Measurements from ENCODE around the gene RFTN2.
A peak's percentile ranks its signal among the peaks of the same experiment; 100 is the strongest.
"Not testable (repeated sequence)": the region's sequence is repeated elsewhere in the genome, so short reads cannot be mapped to it uniquely, and the experiment has no call there.

Gene RFTN2

DNA sequence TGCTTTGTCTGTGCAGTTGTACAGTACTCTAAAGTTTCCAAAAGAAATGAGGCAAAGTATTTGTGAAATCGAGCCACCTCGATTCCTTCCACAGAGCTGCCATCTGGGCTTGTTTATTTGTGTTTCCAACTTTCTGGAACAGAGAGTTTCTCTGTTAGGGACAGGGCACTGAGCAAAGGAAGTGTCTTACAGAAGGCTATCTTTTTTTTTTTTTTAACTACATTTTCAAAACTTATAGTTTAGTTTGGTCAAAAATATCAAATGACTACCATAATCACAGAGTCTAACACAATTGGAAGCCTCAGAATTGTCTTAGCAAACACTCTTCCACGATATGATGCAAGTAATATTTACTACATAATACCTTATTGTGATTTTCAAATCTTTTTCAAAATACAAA, 796 bp downstream of the RFTN2 start:
- peak; percentile 27 for DNase-seq

DNA sequence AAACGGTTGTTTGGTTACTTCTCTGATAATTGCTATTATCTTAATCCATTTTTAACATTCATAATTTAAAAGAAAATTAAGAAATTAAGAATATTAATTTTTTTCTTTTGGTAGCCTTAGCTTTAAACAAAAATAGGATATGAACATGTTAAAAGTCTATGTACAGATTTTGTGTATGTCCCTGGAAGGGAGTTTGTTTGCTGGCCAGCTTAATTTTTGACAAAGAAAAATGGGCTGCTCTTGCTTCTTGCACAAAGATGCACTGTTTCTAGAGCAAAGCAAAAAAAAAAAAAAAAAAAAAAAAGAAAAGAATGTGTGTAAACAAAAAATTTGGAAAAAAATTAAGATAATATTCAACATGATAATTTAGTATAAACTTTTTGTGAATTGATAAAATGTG, 1.3 kb downstream of the RFTN2 start:
- DNase-seq: no peak

DNA sequence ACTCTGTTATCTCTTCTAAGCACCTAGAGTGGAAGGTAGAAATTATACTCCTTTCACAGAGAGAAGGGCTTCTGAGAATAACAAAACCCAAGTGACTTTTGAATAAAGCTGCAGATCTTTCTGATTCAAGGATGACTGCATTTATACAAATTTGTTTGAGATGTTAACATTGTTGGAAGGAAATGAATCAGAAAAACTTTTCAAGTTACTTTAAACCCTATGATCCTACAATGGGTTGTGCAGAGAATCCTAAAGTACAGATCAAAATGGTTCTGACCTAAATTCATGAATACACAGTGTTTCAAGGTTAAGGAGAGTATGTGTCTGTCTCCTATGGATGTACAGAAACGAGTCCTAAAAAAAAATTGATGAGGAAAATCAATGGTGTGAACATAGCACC, 1.8 kb downstream of the RFTN2 start:
- DNase-seq: no peak

DNA sequence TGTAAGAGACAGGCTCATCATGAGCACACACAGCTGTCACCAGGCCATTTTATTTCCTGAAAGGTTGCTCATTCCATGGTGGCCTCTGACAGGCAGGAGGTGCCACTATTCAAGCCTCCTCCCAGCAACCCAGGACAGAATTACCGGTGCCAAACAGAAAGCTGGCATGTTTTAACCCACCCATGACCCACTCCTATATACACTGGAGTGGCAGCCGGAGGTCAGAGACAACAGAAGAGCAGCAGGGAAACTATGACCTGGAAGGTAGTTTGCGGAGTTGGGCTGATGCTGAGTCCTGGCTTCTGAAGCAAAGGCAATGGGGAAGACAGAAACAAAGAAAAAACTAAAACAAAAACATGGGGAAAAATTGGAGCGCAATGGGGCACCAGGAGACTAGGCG, 2.3 kb downstream of the RFTN2 start:
- DNase-seq: no peak

DNA sequence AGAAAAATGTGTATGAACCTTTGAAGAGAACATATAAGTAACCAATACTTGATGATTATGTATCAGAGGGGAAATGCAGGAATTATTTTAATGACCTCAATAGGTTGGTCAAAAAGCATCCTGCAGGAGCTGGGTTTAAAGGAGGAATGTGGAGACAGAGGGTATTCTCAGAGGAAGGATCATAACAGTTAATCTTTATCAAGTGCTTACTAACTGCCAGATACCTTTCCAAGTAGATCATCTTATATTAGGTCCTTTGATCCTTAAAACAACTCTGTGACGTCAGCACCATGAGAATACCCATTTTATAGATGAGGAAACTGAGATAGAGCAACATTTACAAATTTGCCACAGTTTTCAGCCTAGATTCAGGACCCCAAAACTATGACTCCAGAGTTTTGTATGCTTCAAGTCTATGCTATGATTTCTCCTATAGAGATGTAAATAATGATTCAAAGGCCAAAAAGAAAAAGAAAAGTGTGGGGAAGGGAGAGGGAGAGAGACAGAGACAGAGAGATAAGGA, 3.0 kb downstream of the RFTN2 start:
- peak; percentile 12 for DNase-seq

GRCh38 chr2:197669077-197669476, 6.3 kb downstream of the RFTN2 start:
- DNase-seq: no peak

DNA sequence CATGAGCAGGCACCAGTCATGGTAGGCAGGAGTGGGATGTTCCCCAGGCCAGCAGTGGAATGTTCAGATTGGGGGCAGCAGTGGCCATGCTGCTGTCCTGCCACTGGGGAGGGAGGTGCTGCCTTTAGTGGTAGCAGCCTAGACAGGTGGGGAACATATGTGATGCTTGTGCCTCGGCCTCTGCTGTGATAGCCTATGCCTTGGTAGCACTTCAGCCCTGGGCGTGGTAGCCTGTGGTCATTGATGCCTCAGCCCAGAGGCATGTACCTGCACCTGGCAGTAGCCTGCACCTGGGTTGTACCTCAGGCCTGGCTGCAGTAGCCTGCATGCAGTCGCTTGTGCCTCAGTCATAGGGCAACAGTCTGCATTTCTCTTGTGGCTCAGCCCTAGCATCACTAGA, 7.1 kb downstream of the RFTN2 start:
- no peak for DNase-seq

GRCh38 chr2:197666277-197666676, 9.1 kb downstream of the RFTN2 start:
- no peak for DNase-seq

DNA sequence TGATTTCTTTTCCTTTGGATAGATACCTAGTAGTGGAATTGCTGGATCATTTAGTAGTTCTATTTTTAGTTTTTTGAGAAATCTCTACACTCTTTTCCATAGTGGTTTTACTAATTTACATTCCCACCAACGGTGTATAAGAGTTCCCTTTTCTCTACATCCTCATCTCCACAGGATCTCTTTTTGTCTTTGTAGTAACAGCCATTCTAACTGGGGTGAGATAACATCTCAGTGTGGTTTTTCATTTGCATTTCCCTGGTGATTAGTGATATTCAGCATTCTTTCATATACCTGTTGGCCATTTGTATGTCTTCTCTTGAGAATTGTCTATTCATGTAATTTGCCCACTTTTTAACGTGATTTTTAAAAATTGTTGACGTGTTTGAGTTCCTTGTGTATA, 13.8 kb downstream of the RFTN2 start:
- DNase-seq: no peak

DNA sequence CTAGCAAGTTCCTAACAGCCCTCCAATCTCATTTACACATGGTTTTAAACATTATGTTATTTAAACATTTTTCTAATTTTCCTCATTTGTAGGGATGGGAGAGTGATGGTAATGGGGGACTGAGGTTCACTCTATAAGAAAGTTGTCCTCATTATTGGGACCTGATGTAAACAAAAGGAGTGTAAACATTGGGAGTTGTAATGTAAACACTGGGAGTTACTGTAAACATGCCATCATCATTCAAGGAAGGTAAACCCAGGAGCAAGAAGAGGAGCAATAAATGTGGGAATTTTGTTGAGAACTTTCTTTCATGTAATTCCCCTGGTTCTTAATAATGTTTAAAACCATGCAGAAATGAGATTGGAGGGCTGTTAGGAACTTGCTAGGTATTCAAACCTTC, 17.8 kb downstream of the RFTN2 start:
- DNase-seq: no peak

DNA sequence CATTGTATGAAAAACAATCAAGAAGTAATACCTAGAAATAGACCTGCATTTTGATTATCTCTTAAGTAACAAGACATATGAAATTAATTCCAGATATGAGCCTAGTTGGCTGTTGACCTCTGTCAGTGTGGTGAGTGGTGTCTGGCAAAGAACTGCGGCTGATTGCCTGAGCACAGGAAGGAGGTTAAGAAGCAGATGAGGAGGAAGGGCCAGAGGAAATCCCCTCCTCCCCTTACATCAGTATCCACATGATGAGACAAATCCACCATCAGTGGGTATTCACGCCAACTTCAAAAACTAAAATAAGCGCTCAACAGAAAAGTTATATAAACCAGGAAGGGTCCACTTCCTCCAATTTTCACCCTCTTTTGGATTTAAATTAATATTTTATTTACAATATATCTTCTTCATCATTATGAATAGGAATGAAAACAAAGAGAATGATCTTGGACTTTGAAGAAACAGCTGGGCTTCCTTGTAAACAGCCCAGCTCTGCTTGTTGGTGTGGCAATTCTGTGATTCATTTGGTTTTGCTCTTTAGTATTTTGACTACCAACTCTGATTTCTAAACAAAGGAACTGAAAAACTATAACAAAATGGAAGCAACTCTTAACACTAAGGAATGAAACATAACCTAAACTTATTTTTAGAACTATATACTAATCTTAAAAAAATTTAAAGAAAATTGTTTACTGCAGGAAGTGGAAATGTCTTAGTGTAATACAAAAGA, 27.3 kb downstream of the RFTN2 start:
- DNase-seq: peak; percentile 15

- no peak for DNase-seq
These were observed 33.7 kb downstream of the RFTN2 start for GRCh38 chr2:197641666-197642065.

DNA sequence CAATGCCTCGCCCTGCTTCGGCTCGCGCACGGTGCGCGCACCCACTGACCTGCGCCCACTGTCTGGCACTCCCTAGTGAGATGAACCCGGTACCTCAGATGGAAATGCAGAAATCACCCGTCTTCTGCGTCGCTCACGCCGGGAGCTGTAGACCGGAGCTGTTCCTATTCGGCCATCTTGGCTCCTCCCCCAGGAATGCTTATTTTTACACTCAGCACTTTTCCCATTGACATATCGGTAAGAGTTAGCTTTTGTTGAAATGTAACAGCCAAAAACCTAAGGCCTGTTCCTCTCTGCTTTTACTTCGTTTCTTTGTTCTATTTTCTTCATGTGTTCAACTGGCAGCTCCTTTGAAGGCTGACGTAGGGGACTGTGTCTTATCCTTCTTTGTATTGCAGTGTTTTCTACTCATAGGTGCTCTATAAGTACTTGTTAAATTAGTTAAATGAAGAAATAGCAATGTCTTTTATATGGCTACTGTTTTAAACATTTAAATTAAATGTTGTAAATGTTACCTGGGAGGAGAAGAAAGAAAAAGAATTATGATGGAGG, 34.7 kb downstream of the RFTN2 start:
- DNase-seq: not testable (repeated sequence)

- no peak for DNase-seq
These were observed 42.2 kb downstream of the RFTN2 start for GRCh38 chr2:197633109-197633657.

GRCh38 chr2:197628043-197628500, 47.3 kb downstream of the RFTN2 start:
- DNase-seq: peak; percentile 15

GRCh38 chr2:197626965-197627625, 48.3 kb downstream of the RFTN2 start:
- DNase-seq: no peak

DNA sequence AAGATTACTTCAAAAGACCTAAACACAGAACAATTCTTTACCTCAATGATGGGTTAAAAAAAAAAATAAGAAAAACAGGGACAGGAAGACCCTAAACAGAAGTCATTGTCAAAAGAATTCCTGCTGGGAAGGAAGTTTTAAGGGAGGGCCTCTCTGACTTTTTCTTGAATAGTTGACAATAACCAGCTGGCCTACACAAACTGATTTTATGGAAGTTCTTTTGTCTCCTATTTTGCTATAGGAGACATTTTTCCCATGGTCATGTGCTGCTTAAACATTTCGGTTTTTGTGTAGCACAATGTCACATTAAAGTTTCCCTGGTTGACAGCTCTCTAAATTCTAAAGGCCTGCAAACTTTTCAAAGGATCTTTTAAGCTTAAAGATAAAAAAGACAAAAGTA, 55.3 kb downstream of the RFTN2 start:
- no peak for DNase-seq

DNA sequence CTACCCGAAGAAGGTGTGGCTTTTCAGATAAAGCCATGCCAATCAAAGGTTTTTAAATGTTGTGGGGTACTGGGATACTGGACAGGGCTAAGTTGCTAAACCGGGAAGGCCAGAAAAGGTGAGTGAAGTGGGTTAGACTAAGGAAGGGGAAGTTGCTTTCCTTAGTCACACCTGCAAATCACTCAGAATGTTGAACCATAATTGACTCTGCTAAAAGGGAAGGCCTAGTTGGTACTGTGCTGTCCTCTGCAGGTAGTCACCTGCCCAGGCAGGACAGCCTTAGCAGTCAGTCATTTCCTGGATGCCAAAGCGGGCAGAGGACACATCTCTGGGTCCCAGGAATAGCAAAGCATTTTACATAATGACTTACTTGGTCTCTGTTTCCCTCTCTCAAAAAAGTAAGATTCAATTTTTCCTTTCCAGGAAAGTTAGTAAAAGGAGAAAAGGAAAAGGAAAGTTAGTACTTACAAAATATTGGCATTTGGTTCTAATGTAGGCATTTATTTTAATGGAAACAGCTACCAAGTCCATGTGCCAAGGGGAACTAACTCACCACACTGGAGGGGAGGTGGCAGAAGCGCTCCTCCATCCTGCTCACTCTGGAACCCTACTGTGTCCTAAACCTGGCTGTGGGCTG, 60.3 kb downstream of the RFTN2 start:
- DNase-seq: no peak

DNA sequence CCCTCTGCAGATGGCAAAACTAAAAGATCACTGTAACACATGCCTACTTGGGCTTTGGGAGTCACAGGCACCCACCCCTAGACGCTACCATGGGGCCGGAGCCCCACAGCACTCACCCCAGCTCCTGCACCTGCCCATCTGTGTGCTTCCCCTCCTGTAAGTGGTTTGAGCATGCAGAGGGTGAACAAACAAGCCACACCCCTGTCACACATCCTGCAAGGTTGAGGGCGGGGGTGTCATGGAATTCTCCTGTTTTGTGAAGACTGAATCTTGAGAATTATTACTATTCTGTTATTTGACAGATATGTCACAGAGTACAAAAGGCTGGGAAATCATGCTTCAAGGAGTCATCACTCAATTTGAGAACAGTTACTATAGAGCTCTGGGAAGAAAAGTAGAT, 60.9 kb downstream of the RFTN2 start:
- no peak for DNase-seq

GRCh38 chr2:197613509-197613987, 61.8 kb downstream of the RFTN2 start:
- no peak for DNase-seq

DNA sequence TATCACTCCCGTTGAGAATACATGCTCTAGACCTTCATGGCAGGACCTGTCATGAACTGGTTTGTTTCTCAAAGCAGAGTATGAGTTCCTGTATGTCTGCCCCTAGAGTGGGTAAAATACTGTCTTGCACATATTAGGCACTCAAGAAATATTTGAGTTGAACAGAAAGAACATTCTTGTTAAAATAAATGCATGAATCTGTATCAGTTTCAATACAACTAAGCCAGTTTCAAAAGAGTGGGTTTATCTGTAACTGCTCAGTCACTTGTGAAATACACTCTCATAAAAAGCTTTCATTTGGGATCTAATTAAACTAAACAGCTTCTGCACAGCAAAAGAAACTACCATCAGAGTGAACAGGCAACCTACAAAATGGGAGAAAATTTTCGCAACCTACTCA, 69.2 kb downstream of the RFTN2 start:
- DNase-seq: no peak

GRCh38 chr2:197604117-197604860, 71.1 kb downstream of the RFTN2 start:
- no peak for DNase-seq
